ENCODE results near the gene DTX3. TPM values are rescaled to one million over a fixed set of nuclear protein-coding genes. Genes with fewer than 3 reads are reported as not detected.
"Not testable (repeated sequence)": the region's sequence is repeated elsewhere in the genome, so short reads cannot be mapped to it uniquely, and the experiment has no call there.

DTX3 gene
- total and polyA plus RNA-seq, 5 donors from 2014 or later: 3.4 to 31.2 (median 6.0) TPM

DNA sequence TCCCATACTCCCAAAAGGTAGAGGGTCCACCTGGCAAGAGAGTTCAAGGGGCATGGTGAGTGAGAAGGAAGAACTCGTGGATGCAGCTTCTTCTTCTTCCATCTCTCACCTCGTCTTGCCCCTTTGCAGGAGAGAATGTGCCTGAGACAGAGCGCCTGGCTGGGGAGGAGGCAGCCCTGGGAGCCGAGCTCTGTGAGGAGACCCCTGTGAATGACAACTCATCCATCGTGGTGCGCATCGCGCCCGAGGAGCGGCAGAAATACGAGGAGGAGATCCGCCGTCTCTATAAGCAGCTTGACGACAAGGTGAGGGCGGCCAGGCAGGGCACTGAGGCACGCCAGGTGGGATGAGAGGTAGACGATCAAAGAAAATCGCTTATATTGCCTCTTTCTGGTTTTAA is 34.8 kb upstream of the DTX3 start:
- no peak overlapping the region for H3K4me3 Mint-ChIP-seq
- H3K27ac Mint-ChIP-seq: no peak overlapping the region
- Histone ChIP-seq H3K27me3 (ENCODE audit: control insufficient read depth, insufficient read depth, low read length) (no peaks in the 10 kb centered on the region), H3K4me1 (ENCODE audit: control insufficient read depth, insufficient read depth, low read length, poor library complexity, severe bottlenecking) (no peaks in the 10 kb centered on the region), H3K9me3 (ENCODE audit: control insufficient read depth in 2 of 2, low read length in 2 of 2) (no peaks in the 10 kb centered on the region), H3K4me3 (ENCODE audit: low read depth, low read length) (no peak overlapping the region), H3K27ac (ENCODE audit: insufficient read depth, low read length, poor library complexity, severe bottlenecking) (no peak overlapping the region), H3K36me3 (ENCODE audit: control insufficient read depth, insufficient read depth, low read length) (no peaks in the 10 kb centered on the region)
- no peaks in the 10 kb centered on the region for H3K4me1 Mint-ChIP-seq
- no peaks in the 10 kb centered on the region for H3K27me3 Mint-ChIP-seq
- DNase-seq (no peak), ATAC-seq (ENCODE audit: low read depth in 2 of 2) (no peak)
- no peaks in the 10 kb centered on the region for H3K36me3 Mint-ChIP-seq
- no peaks in the 10 kb centered on the region for H3K9me3 Mint-ChIP-seq

DNA sequence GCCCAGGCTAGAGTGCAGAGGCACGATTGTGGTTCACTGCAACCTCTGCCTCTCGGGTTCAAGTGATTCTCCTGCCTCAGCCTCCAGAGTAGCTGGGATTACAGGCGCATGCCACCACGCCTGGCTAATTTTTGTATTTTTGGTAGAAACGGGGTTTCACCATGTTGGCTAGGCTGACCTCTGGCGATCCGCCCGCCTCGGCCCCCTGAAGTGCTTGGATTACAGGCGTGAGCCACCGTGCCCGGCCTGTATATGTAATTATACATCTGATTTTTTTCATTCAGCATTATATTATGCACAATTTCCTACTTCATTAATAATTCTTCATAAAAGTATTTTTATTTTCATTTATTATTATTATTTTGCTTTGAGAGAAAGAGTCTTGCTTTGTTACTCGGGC is 34.2 kb upstream of the DTX3 start:
- not testable (repeated sequence) for H3K4me3 ChIP-seq (ENCODE audit: low read depth, low read length); H3K27me3 ChIP-seq (ENCODE audit: control insufficient read depth, insufficient read depth, low read length); ATAC-seq (ENCODE audit: low read depth in 2 of 2); H3K27ac Mint-ChIP-seq; H3K27ac ChIP-seq (ENCODE audit: insufficient read depth, low read length, poor library complexity, severe bottlenecking); H3K4me3 Mint-ChIP-seq; DNase-seq; H3K9me3 Mint-ChIP-seq; H3K9me3 ChIP-seq (ENCODE audit: control insufficient read depth in 2 of 2, low read length in 2 of 2); H3K36me3 Mint-ChIP-seq; H3K36me3 ChIP-seq (ENCODE audit: control insufficient read depth, insufficient read depth, low read length); H3K4me1 ChIP-seq (ENCODE audit: control insufficient read depth, insufficient read depth, low read length, poor library complexity, severe bottlenecking); H3K4me1 Mint-ChIP-seq; H3K27me3 Mint-ChIP-seq

DNA sequence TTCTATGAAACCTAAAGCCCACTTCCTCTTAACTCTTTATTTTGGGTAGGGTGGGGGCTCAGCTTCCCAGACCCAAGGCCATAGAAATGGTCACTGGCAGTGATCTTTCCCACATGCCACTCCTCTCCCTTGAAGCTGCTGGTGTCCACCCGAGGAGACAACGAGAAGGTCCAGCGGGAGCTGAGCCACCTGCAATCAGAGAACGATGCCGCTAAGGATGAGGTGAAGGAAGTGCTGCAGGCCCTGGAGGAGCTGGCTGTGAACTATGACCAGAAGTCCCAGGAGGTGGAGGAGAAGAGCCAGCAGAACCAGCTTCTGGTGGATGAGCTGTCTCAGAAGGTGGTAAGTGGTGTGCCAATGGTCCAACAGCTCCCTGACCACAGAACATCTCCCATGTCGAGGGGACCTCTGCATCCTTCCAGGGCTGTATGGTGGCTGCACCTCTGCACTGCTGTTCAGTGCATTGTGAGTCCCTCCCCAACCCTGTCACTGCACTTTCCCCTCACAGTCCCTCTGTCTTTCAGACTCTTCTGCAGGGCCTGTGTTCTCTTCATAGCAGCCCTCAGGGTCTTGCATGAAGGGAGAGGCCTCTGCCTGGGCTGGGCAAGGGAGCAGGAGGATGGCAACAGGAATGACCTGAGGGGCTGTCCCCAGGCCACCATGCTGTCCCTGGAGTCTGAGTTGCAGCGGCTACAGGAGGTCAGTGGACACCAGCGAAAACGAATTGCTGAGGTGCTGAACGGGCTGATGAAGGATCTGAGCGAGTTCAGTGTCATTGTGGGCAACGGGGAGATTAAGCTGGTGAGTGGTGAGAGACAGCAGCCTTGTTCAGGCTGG is 32.5 kb upstream of the DTX3 start:
- no peaks in the 10 kb centered on the region for H3K4me1 ChIP-seq (ENCODE audit: control insufficient read depth, insufficient read depth, low read length, poor library complexity, severe bottlenecking)
- H3K4me1 Mint-ChIP-seq: no peaks in the 10 kb centered on the region
- DNase-seq (no peak), ATAC-seq (ENCODE audit: low read depth in 2 of 2) (no peak)
- no peak overlapping the region for H3K4me3 Mint-ChIP-seq
- H3K36me3 ChIP-seq (ENCODE audit: control insufficient read depth, insufficient read depth, low read length): no peaks in the 10 kb centered on the region
- no peaks in the 10 kb centered on the region for H3K9me3 Mint-ChIP-seq
- H3K4me3 ChIP-seq (ENCODE audit: low read depth, low read length): no peak overlapping the region
- no peaks in the 10 kb centered on the region for H3K36me3 Mint-ChIP-seq
- H3K27me3 Mint-ChIP-seq: peaks cover 8% of the 10 kb centered on the region
- H3K27ac Mint-ChIP-seq: peak overlapping the region in 1 of 3 donors; percentile 38
- H3K27me3 ChIP-seq (ENCODE audit: control insufficient read depth, insufficient read depth, low read length): no peaks in the 10 kb centered on the region
- H3K27ac ChIP-seq (ENCODE audit: insufficient read depth, low read length, poor library complexity, severe bottlenecking): no peak overlapping the region
- H3K9me3 ChIP-seq (ENCODE audit: control insufficient read depth in 2 of 2, low read length in 2 of 2): no peaks in the 10 kb centered on the region

DNA sequence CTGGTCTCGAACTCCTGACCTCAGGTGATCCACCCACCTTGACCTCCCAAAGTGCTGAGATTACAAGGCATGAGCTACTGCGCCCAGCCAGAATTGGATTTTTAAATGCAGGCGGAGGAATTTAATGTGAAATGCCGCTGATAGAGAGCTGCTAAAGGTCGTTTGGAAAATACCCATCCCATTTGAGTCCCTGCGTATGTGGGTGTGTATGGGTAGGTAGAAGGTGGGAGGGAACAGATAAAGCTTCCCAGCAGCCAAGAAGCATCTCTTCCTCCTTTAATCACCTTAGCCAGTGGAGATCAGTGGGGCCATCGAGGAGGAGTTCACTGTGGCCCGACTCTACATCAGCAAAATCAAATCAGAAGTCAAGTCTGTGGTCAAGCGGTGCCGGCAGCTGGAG is 29.8 kb upstream of the DTX3 start:
- Mint-ChIP-seq H3K27me3 (peaks cover 12% of the 10 kb centered on the region), H3K4me1 (no peaks in the 10 kb centered on the region), H3K36me3 (no peaks in the 10 kb centered on the region), H3K4me3 (no peak overlapping the region), H3K27ac (no peak overlapping the region), H3K9me3 (no peaks in the 10 kb centered on the region)
- DNase-seq: no peak
- H3K9me3 ChIP-seq (ENCODE audit: control insufficient read depth in 2 of 2, low read length in 2 of 2): no peaks in the 10 kb centered on the region
- no peaks in the 10 kb centered on the region for H3K27me3 ChIP-seq (ENCODE audit: control insufficient read depth, insufficient read depth, low read length)
- ATAC-seq (ENCODE audit: low read depth in 2 of 2): no peak
- H3K4me3 ChIP-seq (ENCODE audit: low read depth, low read length): no peak overlapping the region
- H3K4me1 ChIP-seq (ENCODE audit: control insufficient read depth, insufficient read depth, low read length, poor library complexity, severe bottlenecking): no peaks in the 10 kb centered on the region
- H3K27ac ChIP-seq (ENCODE audit: insufficient read depth, low read length, poor library complexity, severe bottlenecking): no peak overlapping the region
- no peaks in the 10 kb centered on the region for H3K36me3 ChIP-seq (ENCODE audit: control insufficient read depth, insufficient read depth, low read length)

DNA sequence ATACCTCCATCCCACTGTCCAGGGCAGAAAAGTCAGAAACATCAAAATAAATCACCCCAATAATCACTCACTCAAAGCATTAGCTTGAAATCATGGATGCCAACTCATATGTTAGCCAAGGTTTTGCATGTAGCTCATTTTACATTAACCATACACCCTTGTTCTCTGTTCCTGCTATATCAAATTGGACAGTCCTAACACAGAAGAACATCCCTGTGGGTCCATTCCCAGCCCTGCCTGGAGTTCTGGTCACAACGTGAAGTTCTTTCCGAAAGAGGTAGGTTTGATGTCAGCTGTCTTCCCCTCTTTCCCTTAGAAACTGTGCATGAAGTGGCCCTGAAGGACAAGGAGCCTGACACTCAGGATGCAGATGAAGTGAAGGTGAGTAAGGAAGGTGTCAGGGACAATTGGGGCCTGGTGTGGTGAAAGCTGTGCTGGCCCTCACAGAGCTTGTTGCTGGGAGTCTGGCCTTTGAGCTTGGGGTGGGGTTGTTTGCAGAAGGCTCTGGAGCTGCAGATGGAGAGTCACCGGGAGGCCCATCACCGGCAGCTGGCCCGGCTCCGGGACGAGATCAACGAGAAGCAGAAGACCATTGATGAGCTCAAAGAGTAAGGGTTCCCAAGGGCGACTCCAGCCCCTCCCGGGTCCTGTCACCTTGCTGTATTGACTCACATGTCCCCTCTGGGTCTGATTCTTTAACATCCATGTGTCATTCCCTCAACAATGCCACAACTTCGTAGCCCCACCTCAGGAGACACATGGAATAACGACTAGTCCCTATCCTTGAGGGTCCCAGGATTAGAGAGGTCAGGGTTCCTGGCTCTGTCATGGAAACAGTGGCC is 28.6 kb upstream of the DTX3 start:
- DNase-seq (no peak), ATAC-seq (ENCODE audit: low read depth in 2 of 2) (no peak)
- Histone ChIP-seq H3K9me3 (ENCODE audit: control insufficient read depth in 2 of 2, low read length in 2 of 2) (no peaks in the 10 kb centered on the region), H3K4me1 (ENCODE audit: control insufficient read depth, insufficient read depth, low read length, poor library complexity, severe bottlenecking) (no peaks in the 10 kb centered on the region), H3K27me3 (ENCODE audit: control insufficient read depth, insufficient read depth, low read length) (no peaks in the 10 kb centered on the region), H3K36me3 (ENCODE audit: control insufficient read depth, insufficient read depth, low read length) (no peaks in the 10 kb centered on the region), H3K4me3 (ENCODE audit: low read depth, low read length) (no peak overlapping the region), H3K27ac (ENCODE audit: insufficient read depth, low read length, poor library complexity, severe bottlenecking) (no peak overlapping the region)
- Mint-ChIP-seq H3K27me3 (peaks cover 12% of the 10 kb centered on the region), H3K4me3 (peak overlapping the region in 1 of 4 donors; percentile 82), H3K9me3 (no peaks in the 10 kb centered on the region), H3K27ac (peak overlapping the region in 2 of 3 donors; percentile 67 to 71), H3K36me3 (no peaks in the 10 kb centered on the region), H3K4me1 (no peaks in the 10 kb centered on the region)

DNA sequence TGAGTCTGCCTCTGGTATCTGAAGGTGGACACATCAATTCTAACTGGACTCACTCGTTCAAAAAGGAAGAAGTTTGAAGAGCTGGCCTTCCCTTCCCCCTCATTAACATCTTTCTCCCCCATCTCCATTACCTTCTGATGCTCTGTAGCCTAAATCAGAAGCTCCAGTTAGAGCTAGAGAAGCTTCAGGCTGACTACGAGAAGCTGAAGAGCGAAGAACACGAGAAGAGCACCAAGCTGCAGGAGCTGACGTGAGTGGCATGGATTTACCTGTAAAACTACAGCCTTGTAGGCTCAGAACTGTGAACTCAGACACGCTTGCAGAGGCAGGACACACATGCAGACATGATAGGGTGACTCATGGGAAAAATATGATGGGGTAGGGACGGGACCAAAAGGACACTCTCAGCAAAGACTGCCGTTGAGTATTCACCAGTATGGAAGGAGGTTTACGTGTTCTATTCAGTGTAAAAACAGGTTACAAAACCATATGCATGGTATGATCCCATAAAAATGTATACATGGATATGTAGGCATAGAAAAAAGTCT is 27.9 kb upstream of the DTX3 start:
- H3K4me3 ChIP-seq (ENCODE audit: low read depth, low read length): no peak overlapping the region
- Mint-ChIP-seq H3K4me3 (peak overlapping the region in 1 of 4 donors; percentile 82), H3K9me3 (no peaks in the 10 kb centered on the region), H3K4me1 (no peaks in the 10 kb centered on the region), H3K36me3 (no peaks in the 10 kb centered on the region), H3K27ac (peak overlapping the region in 1 of 3 donors; percentile 33), H3K27me3 (peaks cover 12% of the 10 kb centered on the region)
- no peak for DNase-seq
- no peak for ATAC-seq (ENCODE audit: low read depth in 2 of 2)
- H3K36me3 ChIP-seq (ENCODE audit: control insufficient read depth, insufficient read depth, low read length): no peaks in the 10 kb centered on the region
- no peaks in the 10 kb centered on the region for H3K4me1 ChIP-seq (ENCODE audit: control insufficient read depth, insufficient read depth, low read length, poor library complexity, severe bottlenecking)
- H3K27me3 ChIP-seq (ENCODE audit: control insufficient read depth, insufficient read depth, low read length): no peaks in the 10 kb centered on the region
- H3K9me3 ChIP-seq (ENCODE audit: control insufficient read depth in 2 of 2, low read length in 2 of 2): no peaks in the 10 kb centered on the region
- H3K27ac ChIP-seq (ENCODE audit: insufficient read depth, low read length, poor library complexity, severe bottlenecking): no peak overlapping the region

DNA sequence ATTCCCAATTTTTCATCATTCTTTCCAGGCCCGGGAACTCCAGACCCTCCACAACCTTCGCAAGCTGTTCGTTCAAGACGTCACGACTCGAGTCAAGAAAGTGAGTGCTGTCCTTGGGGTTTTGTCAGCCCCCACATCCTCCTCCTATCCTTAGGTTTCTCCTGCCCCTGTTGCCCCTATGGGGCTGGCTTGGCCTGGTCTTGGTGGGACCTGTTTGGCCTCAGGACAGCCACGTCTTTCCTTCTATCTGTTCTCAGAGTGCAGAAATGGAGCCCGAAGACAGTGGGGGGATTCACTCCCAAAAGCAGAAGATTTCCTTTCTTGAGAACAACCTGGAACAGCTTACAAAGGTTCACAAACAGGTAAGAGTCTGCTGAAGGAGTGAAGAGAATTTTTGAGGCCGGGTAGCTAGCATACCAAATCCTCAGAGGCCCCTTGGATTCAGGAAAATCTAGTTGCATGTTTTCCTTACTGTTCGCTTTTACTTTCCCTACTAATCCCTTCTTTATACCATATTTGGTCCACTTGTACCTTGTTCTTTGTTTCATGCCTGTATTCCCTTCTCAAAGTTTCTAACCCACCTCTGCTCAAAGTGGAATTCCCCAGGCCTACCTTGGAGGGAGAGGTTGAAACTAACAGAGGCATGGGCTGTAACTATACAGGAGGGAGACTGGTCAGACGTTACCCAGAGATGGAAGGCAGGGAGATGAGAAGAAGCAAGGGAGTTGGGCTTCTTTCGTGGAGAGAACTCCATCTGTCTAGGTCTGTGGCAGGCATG is 26.5 kb upstream of the DTX3 start:
- Mint-ChIP-seq H3K27ac (no peak overlapping the region), H3K27me3 (peaks cover 15% of the 10 kb centered on the region), H3K4me1 (peaks cover 0 to 2% (median under 1%) of the 10 kb centered on the region in 4 donors), H3K9me3 (no peaks in the 10 kb centered on the region), H3K36me3 (no peaks in the 10 kb centered on the region), H3K4me3 (no peak overlapping the region)
- no peak overlapping the region for H3K27ac ChIP-seq (ENCODE audit: insufficient read depth, low read length, poor library complexity, severe bottlenecking)
- DNase-seq (no peak), ATAC-seq (ENCODE audit: low read depth in 2 of 2) (no peak)
- no peaks in the 10 kb centered on the region for H3K9me3 ChIP-seq (ENCODE audit: control insufficient read depth in 2 of 2, low read length in 2 of 2)
- no peak overlapping the region for H3K4me3 ChIP-seq (ENCODE audit: low read depth, low read length)
- peaks cover 2% of the 10 kb centered on the region for H3K27me3 ChIP-seq (ENCODE audit: control insufficient read depth, insufficient read depth, low read length)
- H3K4me1 ChIP-seq (ENCODE audit: control insufficient read depth, insufficient read depth, low read length, poor library complexity, severe bottlenecking): peaks cover 2% of the 10 kb centered on the region
- H3K36me3 ChIP-seq (ENCODE audit: control insufficient read depth, insufficient read depth, low read length): no peaks in the 10 kb centered on the region

All from CD4-positive, CD25-positive, alpha-beta regulatory T cell (primary cell).